ENCODE measurements around the gene UQCC5.

DNA sequence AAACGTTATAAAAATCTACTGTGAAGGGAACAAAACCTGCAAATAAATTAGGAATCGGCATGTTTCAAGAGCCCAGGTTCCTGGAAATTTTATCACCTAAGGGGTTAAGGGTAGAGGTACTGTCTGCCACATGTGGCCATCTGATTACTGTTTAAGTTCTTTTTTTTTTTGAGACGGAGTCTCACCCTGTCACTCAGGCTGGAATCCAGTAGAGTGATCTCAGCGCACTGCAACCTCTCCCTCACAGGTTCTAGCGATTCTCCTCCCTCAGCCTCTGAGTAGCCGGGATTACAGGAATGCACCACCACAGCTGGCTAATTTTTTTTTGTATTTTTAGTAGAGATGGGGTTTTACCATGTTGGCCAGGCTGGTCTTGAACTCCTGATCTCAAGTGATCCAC lies 35.8 kb downstream of the UQCC5 start:
- TF ChIP-seq EZH2phosphoT487 (IDR thresholded peaks at IDR 0.05; ENCODE audit: insufficient read depth, low read depth) (no peak), EZH2 (IDR thresholded peaks at IDR 0.05; ENCODE audit: insufficient read depth, poor library complexity, severe bottlenecking) (no peak)
